A673 (cell line): ENCODE data around the gene CEP63. TPM values are rescaled to one million over a fixed set of nuclear protein-coding genes. Genes with fewer than 3 reads are reported as not detected.
"Not testable (repeated sequence)": the region's sequence is repeated elsewhere in the genome, so short reads cannot be mapped to it uniquely, and the experiment has no call there.

Experiments
- BruUV-seq: library from RNA; stranded (reverse); fragments of 400-500 nt; replicated peaks from 2 replicates; lab custom pipeline; 2021; lab: Mats Ljungman, UMichigan
- CTCF ChIA-PET: fragments of 300-600 bp; sonication (Branson Sonifier 250); formaldehyde crosslinking; loops from one replicate; lab custom pipeline; 2022; ENCODE audit warnings: antibody characterized with exemption; lab: Charles Lee
- POLR2A ChIA-PET: fragments of 300-600 bp; sonication (Branson Sonifier 250); formaldehyde crosslinking; loops from one replicate; lab custom pipeline; 2022; ENCODE audit warnings: antibody characterized with exemption; ENCODE audit not compliant: low non-redundant PET; lab: Charles Lee
- DNase-seq: peaks from one replicate; pipeline ENCODE4 v3.0.0-alpha.2; 2015; ENCODE audit warnings: low spot score
- H3K27ac ChIP-seq: fragments of 200-600 bp; sonication (generic); 2 replicates; pipeline ENCODE4 v1.5.1; 2016; ENCODE audit warnings: mixed run types, low read depth, mild to moderate bottlenecking, mixed read lengths, antibody characterized with exemption, low read length; ENCODE audit not compliant: poor library complexity, severe bottlenecking
- H3K27me3 ChIP-seq: fragments of 200-600 bp; sonication (generic); replicated peaks from 2 replicates; pipeline ENCODE4 v1.6.1; 2017; ENCODE audit warnings: mixed run types, low read depth, mild to moderate bottlenecking, mixed read lengths, antibody characterized with exemption, low read length; ENCODE audit not compliant: insufficient read depth, poor library complexity
- H3K36me3 ChIP-seq: fragments of 200-600 bp; sonication (generic); 2 replicates; pipeline ENCODE4 v1.6.1; 2016; ENCODE audit warnings: mixed run types, mild to moderate bottlenecking, mixed read lengths, antibody characterized with exemption, low read length; ENCODE audit not compliant: insufficient read depth, poor library complexity, severe bottlenecking
- H3K4me1 ChIP-seq: fragments of 200-600 bp; sonication (generic); 2 replicates; pipeline ENCODE4 v1.6.1; 2017; ENCODE audit warnings: mixed run types, mild to moderate bottlenecking, mixed read lengths, antibody characterized with exemption, low read length; ENCODE audit not compliant: insufficient read depth, poor library complexity, severe bottlenecking
- H3K4me3 ChIP-seq: fragments of 200-600 bp; sonication (generic); 2 replicates; pipeline ENCODE4 v1.5.1; 2016; ENCODE audit warnings: low read depth, mixed run types, mild to moderate bottlenecking, mixed read lengths, low read length; ENCODE audit not compliant: poor library complexity, severe bottlenecking
- H3K9me3 ChIP-seq: fragments of 200-600 bp; sonication (generic); 2 replicates; pipeline ENCODE4 v1.6.1; 2016; ENCODE audit warnings: mixed run types, low read depth, mild to moderate bottlenecking, mixed read lengths, antibody characterized with exemption, low read length; ENCODE audit not compliant: poor library complexity, severe bottlenecking
- EZH2 ChIP-seq: fragments of 200-600 bp; sonication (generic); IDR thresholded peaks from 2 replicates; pipeline ENCODE4 v1.6.1; 2017; ENCODE audit warnings: borderline replicate concordance, low read depth, mild to moderate bottlenecking, mixed read lengths, antibody characterized with exemption, low read length; ENCODE audit not compliant: poor library complexity, severe bottlenecking
- intact Hi-C: fragments of 100-400 bp; cut with micrococcal nuclease; formaldehyde crosslinking; loops from one replicate; pipeline ENCODE4 v1.10.0; 2022; ENCODE audit not compliant: unreplicated experiment
- total RNA-seq: library from RNA; stranded (reverse); gene quantifications from 2 replicates; pipeline ENCODE4 v1.2.3, GENCODE V29; 2021
- TF ChIP-seq, protein P1 (sequence below): fragments of 300-800, 200-600 bp; sonication (generic); conservative IDR thresholded peaks from 2 replicates; pipeline ENCODE4 v1.5.1; 2017; ENCODE audit warnings: low read depth, mild to moderate bottlenecking, antibody characterized with exemption, low read length, moderate library complexity, mixed read lengths

The CEP63 gene
- total RNA-seq, 1 experiment from 2014 or later, result 29.2 TPM

- Histone ChIP-seq H3K4me3 (no peak overlapping the region), H3K9me3 (no peaks in the 10 kb centered on the region), H3K4me1 (no peaks in the 10 kb centered on the region), H3K36me3 (peaks cover 5% of the 10 kb centered on the region), H3K27ac (no peak overlapping the region), H3K27me3 (no peaks in the 10 kb centered on the region)
- intact Hi-C loops, result no loop called here
- TF ChIP-seq, protein P1, sequence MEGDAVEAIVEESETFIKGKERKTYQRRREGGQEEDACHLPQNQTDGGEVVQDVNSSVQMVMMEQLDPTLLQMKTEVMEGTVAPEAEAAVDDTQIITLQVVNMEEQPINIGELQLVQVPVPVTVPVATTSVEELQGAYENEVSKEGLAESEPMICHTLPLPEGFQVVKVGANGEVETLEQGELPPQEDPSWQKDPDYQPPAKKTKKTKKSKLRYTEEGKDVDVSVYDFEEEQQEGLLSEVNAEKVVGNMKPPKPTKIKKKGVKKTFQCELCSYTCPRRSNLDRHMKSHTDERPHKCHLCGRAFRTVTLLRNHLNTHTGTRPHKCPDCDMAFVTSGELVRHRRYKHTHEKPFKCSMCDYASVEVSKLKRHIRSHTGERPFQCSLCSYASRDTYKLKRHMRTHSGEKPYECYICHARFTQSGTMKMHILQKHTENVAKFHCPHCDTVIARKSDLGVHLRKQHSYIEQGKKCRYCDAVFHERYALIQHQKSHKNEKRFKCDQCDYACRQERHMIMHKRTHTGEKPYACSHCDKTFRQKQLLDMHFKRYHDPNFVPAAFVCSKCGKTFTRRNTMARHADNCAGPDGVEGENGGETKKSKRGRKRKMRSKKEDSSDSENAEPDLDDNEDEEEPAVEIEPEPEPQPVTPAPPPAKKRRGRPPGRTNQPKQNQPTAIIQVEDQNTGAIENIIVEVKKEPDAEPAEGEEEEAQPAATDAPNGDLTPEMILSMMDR, result no peak
- no peak for TF ChIP-seq EZH2
- ChIA-PET POLR2A (no interaction called here), CTCF (no interaction called here)
- no peak for DNase-seq
- no TSS peak for BruUV-seq
These were observed 57.3 kb downstream of the CEP63 start for GRCh38 chr3:134543113-134543512.

DNA sequence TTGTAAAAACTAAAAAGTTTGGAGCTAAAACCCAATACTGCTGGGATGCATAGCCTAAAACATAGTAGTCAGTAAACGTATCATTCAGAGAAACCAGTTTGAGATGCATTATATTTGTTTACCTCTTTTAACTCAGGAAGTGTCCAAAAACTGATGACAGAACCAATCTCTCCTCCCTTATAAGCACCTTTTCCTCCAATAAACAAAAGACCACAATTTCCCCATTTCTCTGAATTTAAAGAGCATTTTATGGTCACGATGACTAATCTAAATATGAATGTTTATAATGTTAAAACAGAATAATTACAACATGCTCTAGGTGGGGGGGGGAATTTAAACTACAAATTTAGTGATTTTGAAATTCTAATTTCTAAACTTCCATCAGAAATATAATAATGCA, 58.5 kb downstream of the CEP63 start:
- no TSS peak for BruUV-seq
- no peak for DNase-seq

DNA sequence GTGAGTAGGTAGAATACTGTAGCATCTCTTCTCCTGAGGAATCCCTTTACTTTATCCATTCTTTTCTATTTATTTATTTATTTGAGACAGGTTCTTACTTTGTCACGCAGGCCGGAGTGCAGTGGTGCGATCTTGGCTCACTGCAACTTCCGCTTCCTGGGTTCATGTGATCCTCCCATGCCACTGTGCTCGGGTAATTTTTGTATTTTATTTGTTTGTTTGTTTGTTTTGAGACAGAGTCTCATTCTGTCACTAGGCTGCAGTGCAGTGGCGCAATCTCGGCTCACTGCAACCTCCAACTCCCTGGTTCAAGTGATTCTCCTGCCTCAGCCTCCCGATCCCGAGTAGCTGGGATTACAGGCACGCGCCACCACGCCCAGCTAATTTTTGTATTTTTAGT, 58.9 kb downstream of the CEP63 start:
- BruUV-seq, H3K9me3 ChIP-seq, H3K27ac ChIP-seq, POLR2A ChIA-PET, intact Hi-C loops, H3K36me3 ChIP-seq, H3K4me1 ChIP-seq, H3K4me3 ChIP-seq, CTCF ChIA-PET, H3K27me3 ChIP-seq, DNase-seq: not testable (repeated sequence)

More for the DNA sequence above, 58.5 kb downstream of the CEP63 start:
- ChIA-PET CTCF (no interaction called here), POLR2A (no interaction called here)
- intact Hi-C loops, result no loop called here
- peaks cover 5% of the 10 kb centered on the region for H3K36me3 ChIP-seq
- H3K4me3 ChIP-seq, result no peak overlapping the region
- H3K4me1 ChIP-seq, result no peaks in the 10 kb centered on the region
- H3K27me3 ChIP-seq, result no peaks in the 10 kb centered on the region
- no peaks in the 10 kb centered on the region for H3K9me3 ChIP-seq
- no peak overlapping the region for H3K27ac ChIP-seq
- TF ChIP-seq, protein P1, result no peak
- no peak for TF ChIP-seq EZH2

DNA sequence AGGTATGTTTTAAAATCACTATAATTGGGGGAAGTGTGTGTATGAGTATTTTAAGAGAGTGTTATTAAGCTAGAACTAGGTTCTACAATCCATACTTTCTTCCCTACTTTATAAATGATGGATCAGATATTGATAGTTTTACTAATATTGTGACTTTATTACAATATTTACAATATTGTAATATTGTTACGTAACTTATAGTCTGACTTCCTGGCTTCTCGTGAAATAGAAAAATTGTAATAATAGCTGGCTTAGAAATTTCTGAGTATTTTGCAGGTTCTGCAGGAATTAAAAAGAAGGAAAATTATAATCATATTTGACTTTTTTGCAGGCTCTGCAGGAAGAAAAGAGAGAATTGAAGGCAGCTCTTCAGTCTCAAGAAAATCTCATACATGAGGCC, 60.0 kb downstream of the CEP63 start:
- TF ChIP-seq, protein P1, result no peak
- TF ChIP-seq EZH2, result no peak
- intact Hi-C loops, result no loop called here
- Histone ChIP-seq H3K4me1 (no peaks in the 10 kb centered on the region), H3K27ac (no peak overlapping the region), H3K9me3 (no peaks in the 10 kb centered on the region), H3K4me3 (no peak overlapping the region), H3K27me3 (no peaks in the 10 kb centered on the region), H3K36me3 (peaks cover 5% of the 10 kb centered on the region)
- ChIA-PET POLR2A (no interaction called here), CTCF (no interaction called here)
- no peak for DNase-seq
- BruUV-seq, result no TSS peak
